HepG2 (cell line): ENCODE results near the gene CACNB4. TPM values are rescaled to one million over a fixed set of nuclear protein-coding genes. Genes with fewer than 3 reads are reported as not detected.

Experiments used
- BRCA1 ChIP-seq: sonication (generic); formaldehyde crosslinking; IDR thresholded peaks from 2 replicates; pipeline ENCODE4 v1.4.0; 2020; ENCODE audit warnings: missing genetic modification reagents
- CEBPZ ChIP-seq: IDR thresholded peaks from 2 replicates; pipeline ENCODE4 v1.6.1; 2012; ENCODE audit warnings: low read length, improper control_type of control experiment
- FOXP4 ChIP-seq: sonication (generic); formaldehyde crosslinking; IDR thresholded peaks from 2 replicates; pipeline ENCODE4 v1.4.0; 2020; ENCODE audit warnings: missing genetic modification reagents
- MAFF ChIP-seq: IDR thresholded peaks from 2 replicates; pipeline ENCODE4 v1.6.1; 2011; ENCODE audit warnings: low read depth, low read length, improper control_type of control experiment
- MAFK ChIP-seq, 2 experiments: IDR thresholded peaks in 1 of 2; conservative IDR thresholded peaks in 1 of 2; 2 replicates each; pipeline ENCODE4 v1.6.1; 2011; ENCODE audit warnings: improper control_type of control experiment in 2 of 2, low read length in 2 of 2
- NFE2L1 ChIP-seq: sonication (generic); formaldehyde crosslinking; IDR thresholded peaks from 2 replicates; pipeline ENCODE4 v1.4.0; 2020; ENCODE audit warnings: missing genetic modification reagents, mild to moderate bottlenecking, borderline replicate concordance
- TFE3 ChIP-seq: IDR thresholded peaks from 2 replicates; pipeline ENCODE4 v1.6.1; 2016
- ZNF256 ChIP-seq: sonication (generic); formaldehyde crosslinking; conservative IDR thresholded peaks from 2 replicates; pipeline ENCODE4 v1.4.0; 2020; ENCODE audit warnings: missing genetic modification reagents
- ZNF30 ChIP-seq: sonication (generic); formaldehyde crosslinking; IDR thresholded peaks from 2 replicates; pipeline ENCODE4 v1.5.0; 2020; ENCODE audit warnings: mild to moderate bottlenecking, missing genetic modification reagents
- ZNF44 ChIP-seq: sonication (generic); formaldehyde crosslinking; IDR thresholded peaks from 2 replicates; pipeline ENCODE4 v1.5.1; 2020; ENCODE audit warnings: mild to moderate bottlenecking, missing genetic modification reagents
- ZNF484 ChIP-seq: sonication (generic); formaldehyde crosslinking; IDR thresholded peaks from 2 replicates; pipeline ENCODE4 v1.5.1; 2020; ENCODE audit warnings: mild to moderate bottlenecking, low read depth, missing genetic modification reagents, borderline replicate concordance
- ZNF816 ChIP-seq: sonication (generic); formaldehyde crosslinking; IDR thresholded peaks from 2 replicates; pipeline ENCODE4 v1.8.0; 2022; ENCODE audit warnings: missing genetic modification reagents, mild to moderate bottlenecking, borderline replicate concordance
- ZZZ3 ChIP-seq: sonication (generic); formaldehyde crosslinking; IDR thresholded peaks from 2 replicates; pipeline ENCODE4 v1.4.0; 2020; ENCODE audit warnings: missing genetic modification reagents, mild to moderate bottlenecking, borderline replicate concordance
- polyA plus RNA-seq, 8 experiments: library from polyadenylated mRNA; depleted of rRNA in 3 of 8; stranded (reverse) in 7 of 8; unstranded in 1 of 8; fragments of >200 nt; fragmentation: Illumina TruSeq in 4 of 8; extraction: Trizol in 4 of 8; gene quantifications; 2 replicates each; pipeline versions ENCODE4 v1.2.1 to v1.2.3, GENCODE V29; 2011 to 2016; ENCODE audit warnings: low read depth in 4 of 8, missing spikeins in 1 of 8, mixed read lengths in 1 of 8; ENCODE audit not compliant: insufficient read depth in 1 of 8
- total RNA-seq, 5 experiments: library from RNA; depleted of rRNA; stranded (reverse); fragments of >200 nt; fragmentation: Illumina TruSeq; extraction: Trizol; gene quantifications; 2 replicates each; pipeline ENCODE4 v1.2.3, GENCODE V29; 2016; ENCODE audit warnings: low read depth in 1 of 5
- TF ChIP-seq, protein P1 (sequence below): sonication (generic); formaldehyde crosslinking; IDR thresholded peaks from 2 replicates; pipeline ENCODE4 v1.5.1; 2020; ENCODE audit warnings: mild to moderate bottlenecking, missing genetic modification reagents, moderate library complexity
- TF ChIP-seq, protein P2 (sequence below): sonication (generic); formaldehyde crosslinking; IDR thresholded peaks from 2 replicates; pipeline ENCODE4 v1.5.0; 2020; ENCODE audit warnings: missing genetic modification reagents
- TF ChIP-seq, protein P3 (sequence below): sonication (generic); formaldehyde crosslinking; IDR thresholded peaks from 2 replicates; pipeline ENCODE4 v1.8.1; 2023; ENCODE audit warnings: mild to moderate bottlenecking, moderate library complexity, missing genetic modification reagents

The CACNB4 gene
- total and polyA plus RNA-seq, 2 of the 13 experiments (the other 11 are each of a cell fraction or from before 2014, with no cell fraction given): 5.1 to 14.3 TPM

DNA sequence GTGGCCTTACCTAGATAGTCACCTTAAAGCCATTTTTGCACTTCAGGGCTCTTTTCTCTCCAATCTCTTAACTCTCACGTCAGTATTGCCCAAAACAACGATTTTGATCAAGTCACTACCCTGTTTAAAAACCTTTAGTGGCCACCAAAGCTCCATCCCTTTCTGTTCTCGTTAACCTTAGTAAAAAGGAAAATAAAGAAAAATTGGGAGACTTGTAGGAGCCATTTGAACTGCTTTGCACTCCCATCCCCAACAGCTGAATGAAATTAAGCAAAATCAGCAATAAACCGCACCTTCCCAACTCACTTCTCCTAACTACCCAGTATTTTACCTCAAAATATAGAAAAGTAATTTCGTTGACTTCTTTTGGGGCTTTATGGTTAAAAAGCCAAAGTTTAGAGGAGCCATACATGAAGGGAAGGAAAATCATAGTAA lies 269.9 kb downstream of the CACNB4 start (continued):
- peak; percentile 30; the same call in 1 of the 2 replicates for TF ChIP-seq ZNF30 (CRISPR knock-in tag)
- TF ChIP-seq MAFF: peak; percentile 92
- TF ChIP-seq CEBPZ: no peak
- TF ChIP-seq ZZZ3 (CRISPR knock-in tag): no peak
- TF ChIP-seq ZNF44 (CRISPR knock-in tag): 0 out of 2 replicates have a peak, but pooled peaks have one; percentile 19
- TF ChIP-seq TFE3 (CRISPR knock-in tag): 0 out of 2 replicates have a peak, but pooled peaks have one; percentile 8
- no peak for TF ChIP-seq FOXP4 (CRISPR knock-in tag)
- TF ChIP-seq, protein P1, sequence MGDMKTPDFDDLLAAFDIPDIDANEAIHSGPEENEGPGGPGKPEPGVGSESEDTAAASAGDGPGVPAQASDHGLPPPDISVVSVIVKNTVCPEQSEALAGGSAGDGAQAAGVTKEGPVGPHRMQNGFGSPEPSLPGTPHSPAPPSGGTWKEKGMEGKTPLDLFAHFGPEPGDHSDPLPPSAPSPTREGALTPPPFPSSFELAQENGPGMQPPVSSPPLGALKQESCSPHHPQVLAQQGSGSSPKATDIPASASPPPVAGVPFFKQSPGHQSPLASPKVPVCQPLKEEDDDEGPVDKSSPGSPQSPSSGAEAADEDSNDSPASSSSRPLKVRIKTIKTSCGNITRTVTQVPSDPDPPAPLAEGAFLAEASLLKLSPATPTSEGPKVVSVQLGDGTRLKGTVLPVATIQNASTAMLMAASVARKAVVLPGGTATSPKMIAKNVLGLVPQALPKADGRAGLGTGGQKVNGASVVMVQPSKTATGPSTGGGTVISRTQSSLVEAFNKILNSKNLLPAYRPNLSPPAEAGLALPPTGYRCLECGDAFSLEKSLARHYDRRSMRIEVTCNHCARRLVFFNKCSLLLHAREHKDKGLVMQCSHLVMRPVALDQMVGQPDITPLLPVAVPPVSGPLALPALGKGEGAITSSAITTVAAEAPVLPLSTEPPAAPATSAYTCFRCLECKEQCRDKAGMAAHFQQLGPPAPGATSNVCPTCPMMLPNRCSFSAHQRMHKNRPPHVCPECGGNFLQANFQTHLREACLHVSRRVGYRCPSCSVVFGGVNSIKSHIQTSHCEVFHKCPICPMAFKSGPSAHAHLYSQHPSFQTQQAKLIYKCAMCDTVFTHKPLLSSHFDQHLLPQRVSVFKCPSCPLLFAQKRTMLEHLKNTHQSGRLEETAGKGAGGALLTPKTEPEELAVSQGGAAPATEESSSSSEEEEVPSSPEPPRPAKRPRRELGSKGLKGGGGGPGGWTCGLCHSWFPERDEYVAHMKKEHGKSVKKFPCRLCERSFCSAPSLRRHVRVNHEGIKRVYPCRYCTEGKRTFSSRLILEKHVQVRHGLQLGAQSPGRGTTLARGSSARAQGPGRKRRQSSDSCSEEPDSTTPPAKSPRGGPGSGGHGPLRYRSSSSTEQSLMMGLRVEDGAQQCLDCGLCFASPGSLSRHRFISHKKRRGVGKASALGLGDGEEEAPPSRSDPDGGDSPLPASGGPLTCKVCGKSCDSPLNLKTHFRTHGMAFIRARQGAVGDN (CRISPR knock-in tag): no peak
- TF ChIP-seq MAFK (conservative IDR thresholded peaks at IDR 0.05 in 1 of 2, IDR thresholded peaks at IDR 0.05 in 1 of 2; ENCODE audit: low read length in 2 of 2): peak; percentile 95
- TF ChIP-seq ZNF484 (CRISPR knock-in tag): no peak
- TF ChIP-seq NFE2L1 (CRISPR knock-in tag): no peak
- 0 out of 2 replicates have a peak, but pooled peaks have one; percentile 13 for TF ChIP-seq BRCA1 (CRISPR knock-in tag)
- TF ChIP-seq ZNF256: 0 out of 2 replicates have a peak, but pooled peaks have one; percentile 7
- TF ChIP-seq, protein P2, sequence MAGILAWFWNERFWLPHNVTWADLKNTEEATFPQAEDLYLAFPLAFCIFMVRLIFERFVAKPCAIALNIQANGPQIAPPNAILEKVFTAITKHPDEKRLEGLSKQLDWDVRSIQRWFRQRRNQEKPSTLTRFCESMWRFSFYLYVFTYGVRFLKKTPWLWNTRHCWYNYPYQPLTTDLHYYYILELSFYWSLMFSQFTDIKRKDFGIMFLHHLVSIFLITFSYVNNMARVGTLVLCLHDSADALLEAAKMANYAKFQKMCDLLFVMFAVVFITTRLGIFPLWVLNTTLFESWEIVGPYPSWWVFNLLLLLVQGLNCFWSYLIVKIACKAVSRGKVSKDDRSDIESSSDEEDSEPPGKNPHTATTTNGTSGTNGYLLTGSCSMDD (CRISPR knock-in tag): no peak
- TF ChIP-seq, protein P3, sequence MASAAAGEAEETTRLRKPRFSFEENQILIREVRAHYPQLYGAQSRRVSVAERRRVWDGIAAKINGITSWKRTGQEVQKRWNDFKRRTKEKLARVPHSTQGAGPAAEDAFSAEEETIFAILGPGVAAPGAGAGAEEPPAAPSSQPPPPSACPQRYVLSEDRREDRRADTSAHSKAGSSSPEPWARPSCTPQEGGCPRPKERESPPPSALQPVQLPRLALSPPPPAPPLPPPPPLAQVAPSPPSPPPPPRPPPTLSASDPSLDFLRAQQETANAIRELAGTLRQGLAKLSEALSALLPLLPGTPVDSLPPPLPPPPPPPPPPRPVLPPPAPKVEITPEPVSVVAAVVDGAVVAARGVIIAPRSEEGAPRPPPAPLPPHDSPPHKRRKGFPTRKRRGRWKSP (CRISPR knock-in tag): peak; percentile 39; the same call in 1 of the 2 replicates
- TF ChIP-seq ZNF816: peak; percentile 44; the same call in 1 of the 2 replicates
